Panc1 (cell line): ENCODE measurements around the gene OXCT1. TPM values are rescaled to one million over a fixed set of nuclear protein-coding genes. Genes with fewer than 3 reads are reported as not detected.
A peak's percentile ranks its signal among the peaks of the same experiment; 100 is the strongest.

Experiments used
- ATAC-seq: fragments of 200-7000 bp; cut with Tn5 transposase; 2 replicates; pipeline ENCODE4 v1.9.1; 2020; ENCODE audit warnings: mild to moderate bottlenecking, moderate library complexity
- BruUV-seq: library from RNA; stranded (reverse); fragments of 400-500 nt; replicated peaks from 2 replicates; lab custom pipeline; 2021; lab: Mats Ljungman, UMichigan
- CTCF ChIA-PET: fragments of 300-600 bp; sonication (Branson Sonifier 250); formaldehyde crosslinking; loops from one replicate; lab custom pipeline; 2022; ENCODE audit warnings: antibody characterized with exemption; lab: Charles Lee
- POLR2A ChIA-PET: fragments of 300-600 bp; sonication (Branson Sonifier 250); formaldehyde crosslinking; loops from one replicate; lab custom pipeline; 2022; ENCODE audit warnings: antibody characterized with exemption; lab: Charles Lee
- DNase-seq: peaks from one replicate; pipeline ENCODE4 v3.0.0-alpha.2; 2010; ENCODE audit warnings: low read depth, low spot score
- H3K27ac ChIP-seq: 2 replicates; pipeline ENCODE4 v1.5.1; 2011; ENCODE audit warnings: mild to moderate bottlenecking, low read length, inconsistent platforms
- H3K27me3 ChIP-seq: fragments of 200-500 bp; sonication (Bioruptor generic); 2 replicates; pipeline ENCODE4 v1.6.0; 2014; ENCODE audit warnings: low read length, inconsistent platforms; ENCODE audit not compliant: control insufficient read depth, insufficient read depth
- H3K36me3 ChIP-seq: fragments of 200-500 bp; sonication (Bioruptor generic); 2 replicates; pipeline ENCODE4 v1.5.1; 2014; ENCODE audit warnings: inconsistent platforms, mild to moderate bottlenecking, low read length, moderate library complexity; ENCODE audit not compliant: control insufficient read depth, insufficient read depth
- H3K4me1 ChIP-seq: 2 replicates; pipeline ENCODE4 v1.5.1; 2011; ENCODE audit warnings: inconsistent platforms, mild to moderate bottlenecking, low read length, moderate library complexity; ENCODE audit not compliant: control insufficient read depth, insufficient read depth
- H3K4me3 ChIP-seq, 2 experiments: 2 replicates each; pipeline ENCODE4 v1.5.1; 2011 to 2012; ENCODE audit warnings: low read depth in 2 of 2, low read length in 2 of 2, mild to moderate bottlenecking in 2 of 2, inconsistent platforms in 1 of 2, moderate library complexity in 1 of 2
- H3K9me3 ChIP-seq: fragments of 200-500 bp; sonication (Bioruptor generic); 2 replicates; pipeline ENCODE4 v1.5.1; 2014; ENCODE audit warnings: low read depth, mild to moderate bottlenecking, inconsistent platforms, low read length, moderate library complexity; ENCODE audit not compliant: control insufficient read depth, insufficient read depth
- CTCF ChIP-seq: fragments of 450-650 bp; IDR thresholded peaks from 2 replicates; pipeline ENCODE4 v1.5.1; 2017; ENCODE audit warnings: mild to moderate bottlenecking
- POLR2AphosphoS5 ChIP-seq: IDR thresholded peaks from 2 replicates; pipeline ENCODE4 v1.6.1; 2012; ENCODE audit warnings: mild to moderate bottlenecking, low read depth, low read length, moderate library complexity
- REST ChIP-seq, 2 experiments: IDR thresholded peaks; 2 replicates each; pipeline ENCODE4 v1.6.1; 2011 to 2012; ENCODE audit warnings: low read depth in 2 of 2, control low read depth in 1 of 2, low read length in 1 of 2, mild to moderate bottlenecking in 1 of 2, moderate library complexity in 1 of 2; ENCODE audit not compliant: insufficient read depth in 1 of 2
- SIN3A ChIP-seq: IDR thresholded peaks from 2 replicates; pipeline ENCODE4 v1.6.1; 2012; ENCODE audit warnings: low read depth, mild to moderate bottlenecking, low read length, moderate library complexity, borderline replicate concordance; ENCODE audit not compliant: insufficient read depth
- TCF7L2 ChIP-seq: IDR thresholded peaks from 2 replicates; pipeline ENCODE4 v1.6.1; 2011; ENCODE audit warnings: mild to moderate bottlenecking, low read depth, low read length, inconsistent platforms
- in situ Hi-C: cut with HindIII; loops from 2 replicates; pipeline ENCODE4 v1.10.0; 2016; ENCODE audit warnings: low sequenced_read_pairs, low pct_unique_long_range_greater_than_20kb
- intact Hi-C: fragments of 100-400 bp; cut with micrococcal nuclease; formaldehyde crosslinking; loops from one replicate; pipeline ENCODE4 v1.10.0; 2022; ENCODE audit not compliant: unreplicated experiment
- total RNA-seq: library from RNA; stranded (reverse); gene quantifications from one replicate; pipeline ENCODE4 v1.2.1, GENCODE V29; 2021; ENCODE audit not compliant: unreplicated experiment

Gene OXCT1
- total RNA-seq, 1 experiment from 2014 or later, result 10.5 TPM

GRCh38 chr5:41869151-41869723, 988 bp downstream of the OXCT1 start:
- Histone ChIP-seq H3K27me3 (peaks cover 8% of the 10 kb centered on the region; the same call in 1 of the 2 replicates), H3K4me3 (peak overlapping the region; percentile 64 to 73), H3K4me1 (peaks cover 4% of the 10 kb centered on the region), H3K9me3 (no peaks in the 10 kb centered on the region), H3K36me3 (no peaks in the 10 kb centered on the region; the same call in 1 of the 2 replicates), H3K27ac (peak overlapping the region; percentile 39)
- in situ Hi-C loops, result no loop called here
- ChIA-PET CTCF (no interaction called here), POLR2A (interaction anchor here (0.5 kb wide), 1 partner anchor 1171 kb away, joined by 4 read pairs; no protein-coding TSS in a partner anchor)
- TF ChIP-seq POLR2AphosphoS5 (no peak), REST (IDR thresholded peaks at IDR 0.05; ENCODE audit: insufficient read depth in 1 of 2, low read depth in 2 of 2, low read length in 1 of 2) (no peak), SIN3A (no peak), TCF7L2 (no peak), CTCF (no peak)
- DNase-seq, result no peak
- peak; percentile 44 for ATAC-seq
- intact Hi-C loops, result no loop called here
- no TSS peak for BruUV-seq

- Histone ChIP-seq H3K4me3 (no peak overlapping the region), H3K36me3 (no peaks in the 10 kb centered on the region; the same call in 1 of the 2 replicates), H3K4me1 (no peaks in the 10 kb centered on the region; the same call in none of the 2 replicates), H3K9me3 (no peaks in the 10 kb centered on the region), H3K27ac (no peak overlapping the region), H3K27me3 (no peaks in the 10 kb centered on the region)
- no peak for TF ChIP-seq TCF7L2
- TF ChIP-seq CTCF, result no peak
- TF ChIP-seq POLR2AphosphoS5, result no peak
- TF ChIP-seq SIN3A, result no peak
- TF ChIP-seq REST (IDR thresholded peaks at IDR 0.05; ENCODE audit: insufficient read depth in 1 of 2, low read depth in 2 of 2, low read length in 1 of 2), result no peak
- in situ Hi-C loops, result no loop called here
- ChIA-PET CTCF (no interaction called here), POLR2A (no interaction called here)
- intact Hi-C loops, result no loop called here
- ATAC-seq (no peak), DNase-seq (no peak)
- BruUV-seq, result no TSS peak
Measured at GRCh38 chr5:41863871-41864486, 6.2 kb downstream of the OXCT1 start.
